MCF 10A (cell line): ENCODE measurements around the gene SATL1. TPM values are rescaled to one million over a fixed set of nuclear protein-coding genes. Genes with fewer than 3 reads are reported as not detected.
A peak's percentile ranks its signal among the peaks of the same experiment; 100 is the strongest.

Experiments used
- BruUV-seq: library from RNA; stranded (reverse); fragments of 400-500 nt; replicated peaks from 2 replicates; lab custom pipeline; 2021; lab: Mats Ljungman, UMichigan
- CTCF ChIA-PET: fragments of 300-600 bp; sonication (Branson Sonifier 250); formaldehyde crosslinking; extraction: SDS; loops from one replicate; lab custom pipeline; 2021; ENCODE audit warnings: antibody characterized with exemption, inconsistent platforms; lab: Yijun Ruan, JAX
- POLR2A ChIA-PET: fragments of 300-600, 350-650 bp; sonication (Branson Sonifier 250); formaldehyde crosslinking; extraction: SDS; loops from one replicate; lab custom pipeline; 2020; ENCODE audit warnings: antibody characterized with exemption, inconsistent platforms; lab: Yijun Ruan, JAX
- DNase-seq: peaks from one replicate; pipeline ENCODE4 v3.0.0-alpha.2; 2018; ENCODE audit not compliant: unreplicated experiment
- H3K27ac Mint-ChIP-seq: one replicate; pipeline ENCODE4 v1.8.0; 2022; ENCODE audit warnings: mild to moderate bottlenecking, low read depth, mixed read lengths; ENCODE audit not compliant: unreplicated experiment
- H3K27me3 Mint-ChIP-seq: one replicate; pipeline ENCODE4 v1.8.0; 2022; ENCODE audit warnings: mixed read lengths; ENCODE audit not compliant: insufficient read depth, unreplicated experiment
- H3K36me3 Mint-ChIP-seq: one replicate; pipeline ENCODE4 v1.8.0; 2022; ENCODE audit warnings: mild to moderate bottlenecking, moderate library complexity, mixed read lengths; ENCODE audit not compliant: insufficient read depth, unreplicated experiment
- H3K4me1 Mint-ChIP-seq: one replicate; pipeline ENCODE4 v1.8.0; 2022; ENCODE audit warnings: mixed read lengths; ENCODE audit not compliant: insufficient read depth, unreplicated experiment
- H3K4me3 Mint-ChIP-seq: one replicate; pipeline ENCODE4 v1.8.0; 2022; ENCODE audit warnings: mild to moderate bottlenecking, moderate library complexity, mixed read lengths; ENCODE audit not compliant: unreplicated experiment
- H3K9me3 Mint-ChIP-seq: one replicate; pipeline ENCODE4 v1.8.0; 2022; ENCODE audit warnings: mixed read lengths; ENCODE audit not compliant: unreplicated experiment
- intact Hi-C: fragments of 100-400 bp; cut with micrococcal nuclease; formaldehyde crosslinking; loops from 2 replicates; pipeline ENCODE4 v1.14.1; 2022
- total RNA-seq: library from RNA; stranded (reverse); gene quantifications from 2 replicates; pipeline ENCODE4 v1.2.3, GENCODE V29; 2022
- TF ChIP-seq, protein P1 (sequence below): fragments of 200-600 bp; IDR thresholded peaks from one replicate; pipeline ENCODE4 v1.8.0; 2022; ENCODE audit warnings: antibody characterized with exemption, mild to moderate bottlenecking; ENCODE audit not compliant: unreplicated experiment

The SATL1 gene
- total RNA-seq, 1 experiment from 2014 or later, result not detected

DNA sequence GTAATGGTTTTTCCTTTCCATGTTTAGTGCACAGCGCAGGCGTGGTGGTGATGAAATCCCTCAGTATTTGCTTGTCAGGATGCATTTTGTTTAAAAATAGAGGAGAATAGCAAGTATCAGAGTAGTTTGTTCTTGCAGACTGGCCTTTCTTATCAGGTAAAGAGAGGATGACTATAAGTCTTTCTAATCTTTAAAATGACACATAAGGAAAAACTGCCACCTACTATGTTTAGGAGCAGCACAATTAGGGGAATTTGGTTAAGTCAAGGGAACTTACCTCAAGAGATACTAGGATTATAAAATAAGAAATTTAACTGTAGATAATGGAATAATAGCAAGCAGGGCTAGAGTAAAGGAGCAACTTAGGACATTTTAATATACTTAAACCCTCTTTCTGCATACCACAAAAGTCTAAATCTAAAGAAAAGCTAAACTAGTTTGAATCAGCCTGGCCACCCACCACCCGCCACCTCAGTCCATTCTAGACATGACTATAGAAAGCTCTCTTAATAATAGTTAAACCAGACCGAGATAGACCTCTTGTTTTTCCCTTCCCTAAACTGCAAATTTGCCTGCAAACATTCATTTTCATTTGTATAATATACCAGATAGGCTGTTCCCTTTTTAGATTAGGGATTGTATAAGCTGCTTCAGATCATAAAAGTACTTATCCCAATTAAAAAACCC lies 177.9 kb downstream of the SATL1 start:
- Mint-ChIP-seq H3K27me3 (no peaks in the 10 kb centered on the region), H3K36me3 (peaks cover 24% of the 10 kb centered on the region), H3K4me1 (no peaks in the 10 kb centered on the region), H3K4me3 (no peak overlapping the region), H3K27ac (no peak overlapping the region), H3K9me3 (peaks cover 15% of the 10 kb centered on the region)
- TF ChIP-seq, protein P1, sequence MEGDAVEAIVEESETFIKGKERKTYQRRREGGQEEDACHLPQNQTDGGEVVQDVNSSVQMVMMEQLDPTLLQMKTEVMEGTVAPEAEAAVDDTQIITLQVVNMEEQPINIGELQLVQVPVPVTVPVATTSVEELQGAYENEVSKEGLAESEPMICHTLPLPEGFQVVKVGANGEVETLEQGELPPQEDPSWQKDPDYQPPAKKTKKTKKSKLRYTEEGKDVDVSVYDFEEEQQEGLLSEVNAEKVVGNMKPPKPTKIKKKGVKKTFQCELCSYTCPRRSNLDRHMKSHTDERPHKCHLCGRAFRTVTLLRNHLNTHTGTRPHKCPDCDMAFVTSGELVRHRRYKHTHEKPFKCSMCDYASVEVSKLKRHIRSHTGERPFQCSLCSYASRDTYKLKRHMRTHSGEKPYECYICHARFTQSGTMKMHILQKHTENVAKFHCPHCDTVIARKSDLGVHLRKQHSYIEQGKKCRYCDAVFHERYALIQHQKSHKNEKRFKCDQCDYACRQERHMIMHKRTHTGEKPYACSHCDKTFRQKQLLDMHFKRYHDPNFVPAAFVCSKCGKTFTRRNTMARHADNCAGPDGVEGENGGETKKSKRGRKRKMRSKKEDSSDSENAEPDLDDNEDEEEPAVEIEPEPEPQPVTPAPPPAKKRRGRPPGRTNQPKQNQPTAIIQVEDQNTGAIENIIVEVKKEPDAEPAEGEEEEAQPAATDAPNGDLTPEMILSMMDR, result no peak
- intact Hi-C loops, result no loop called here
- BruUV-seq, result no TSS peak
- POLR2A ChIA-PET, result no interaction called here
- no peak for DNase-seq
- CTCF ChIA-PET, result interaction anchor here (0.7 to 0.8 kb wide), 2 partner anchors 61 to 150 kb away, joined by 3 to 4 read pairs; no protein-coding TSS in a partner anchor

DNA sequence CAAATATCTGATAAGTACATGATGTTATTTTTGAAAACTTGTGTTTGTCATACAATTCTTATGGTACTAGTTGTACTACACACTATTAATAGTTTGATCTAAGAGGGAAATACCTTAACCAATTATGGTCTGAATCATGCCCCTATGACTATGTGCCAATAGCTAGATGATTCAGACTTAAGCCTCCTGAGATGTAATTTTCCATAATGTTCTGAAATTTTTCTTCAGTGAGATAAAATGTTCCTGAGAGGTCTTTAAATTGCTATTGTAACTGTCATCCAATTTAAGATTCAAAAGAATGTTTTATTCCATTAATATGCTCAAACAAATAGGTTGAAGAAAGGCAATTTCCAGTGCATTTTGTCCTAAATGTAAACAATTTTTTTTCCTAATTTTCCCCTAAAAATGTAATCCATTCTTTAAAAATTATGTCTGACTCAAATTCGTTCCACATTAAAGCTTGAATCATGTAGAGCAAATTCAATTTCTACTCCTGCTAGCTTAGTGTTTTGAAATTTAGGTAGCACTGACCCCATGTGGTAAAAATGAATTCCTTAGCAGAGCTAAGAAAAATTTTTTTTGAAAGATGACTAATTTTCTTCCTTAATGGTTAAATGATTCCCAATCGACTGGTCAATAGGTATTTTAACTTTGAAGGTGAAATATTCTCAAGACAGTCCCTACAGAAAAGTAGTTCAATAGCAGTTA lies 190.8 kb downstream of the SATL1 start:
- DNase-seq, result peak; percentile 51
- Mint-ChIP-seq H3K4me1 (peaks cover 8% of the 10 kb centered on the region), H3K27me3 (peaks cover 16% of the 10 kb centered on the region), H3K9me3 (no peaks in the 10 kb centered on the region), H3K4me3 (peak overlapping the region; percentile 26), H3K36me3 (no peaks in the 10 kb centered on the region), H3K27ac (peak overlapping the region; percentile 84)
- intact Hi-C loops, result loop anchor here (1.0 to 10.0 kb wide), 5 partner anchors 50 to 1005 kb away; partner anchors contain the start of gene APOOL
- POLR2A ChIA-PET, result interaction anchor here (0.7 to 1.0 kb wide), 2 partner anchors 49 to 318 kb away, joined by 3 read pairs; partner anchors contain the start of gene APOOL
- CTCF ChIA-PET, result interaction anchor here (0.6 to 2.3 kb wide), 8 partner anchors 11 to 1007 kb away, joined by 3 to 18 read pairs (median 4); no protein-coding TSS in a partner anchor
- BruUV-seq, result no TSS peak
- TF ChIP-seq, protein P1, result peak; percentile 31

DNA sequence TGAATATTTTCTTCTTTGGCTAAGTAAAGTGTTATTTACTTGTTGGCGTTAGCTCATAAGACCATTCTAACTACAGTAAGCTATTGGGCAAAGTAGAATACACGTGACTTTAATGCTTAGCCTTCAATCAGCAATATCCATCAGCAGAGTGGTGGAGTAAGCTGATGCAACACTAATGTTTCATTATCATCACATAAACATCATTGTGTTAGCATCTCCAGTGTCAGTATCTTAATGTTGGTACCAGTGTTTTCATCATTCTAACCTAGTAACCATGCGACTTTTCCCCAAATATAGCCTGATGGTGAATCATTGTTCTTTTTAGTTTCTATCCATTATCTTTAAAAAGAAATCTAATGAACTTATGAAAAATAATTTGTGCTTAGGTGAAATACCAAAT lies 191.4 kb downstream of the SATL1 start:
- H3K27me3 Mint-ChIP-seq, result peaks cover 22% of the 10 kb centered on the region
- peak; percentile 11 for DNase-seq
- ChIA-PET CTCF (interaction anchor here (0.6 to 2.3 kb wide), 4 partner anchors 11 to 481 kb away, joined by 4 to 18 read pairs (median 6); no protein-coding TSS in a partner anchor), POLR2A (interaction anchor here (0.6 to 0.7 kb wide), 2 partner anchors 47 to 49 kb away, joined by 3 read pairs; partner anchors contain the start of gene APOOL)
- H3K4me3 Mint-ChIP-seq, result no peak overlapping the region
- H3K36me3 Mint-ChIP-seq, result no peaks in the 10 kb centered on the region
- intact Hi-C loops, result loop anchor here (1.0 to 10.0 kb wide), 5 partner anchors 49 to 1005 kb away; partner anchors contain the start of gene APOOL
- H3K9me3 Mint-ChIP-seq, result no peaks in the 10 kb centered on the region
- peaks cover 8% of the 10 kb centered on the region for H3K4me1 Mint-ChIP-seq
- BruUV-seq, result no TSS peak
- TF ChIP-seq, protein P1, result no peak
- H3K27ac Mint-ChIP-seq, result peak overlapping the region; percentile 84
